IMR-90 (cell line): ENCODE results near the gene C19orf85. TPM values are rescaled to one million over a fixed set of nuclear protein-coding genes. Genes with fewer than 3 reads are reported as not detected.
A peak's percentile ranks its signal among the peaks of the same experiment; 100 is the strongest.

Experiments used
- ATAC-seq: fragments of 200-7000 bp; cut with Tn5 transposase; 2 replicates; pipeline ENCODE4 v1.9.1; 2020; ENCODE audit warnings: low read depth, mild to moderate bottlenecking, moderate library complexity
- BruUV-seq: library from RNA; stranded (reverse); fragments of 400-500 nt; replicated peaks from 2 replicates; lab custom pipeline; 2021; lab: Mats Ljungman, UMichigan
- CTCF ChIA-PET: fragments of 300-600 bp; formaldehyde crosslinking; extraction: SDS; loops from one replicate; lab custom pipeline; 2021; ENCODE audit warnings: antibody characterized with exemption; lab: Yijun Ruan, JAX
- POLR2A ChIA-PET: fragments of 300-600 bp; sonication (Branson Sonifier 250); formaldehyde crosslinking; loops from one replicate; lab custom pipeline; 2022; ENCODE audit warnings: antibody characterized with exemption; ENCODE audit not compliant: unreplicated experiment; lab: Charles Lee
- DNase-seq: peaks from one replicate; pipeline ENCODE4 v3.0.0; 2013
- H2AFZ ChIP-seq: replicated peaks from 2 replicates; pipeline ENCODE3; 2013; ENCODE audit warnings: low read length, mild to moderate bottlenecking; ENCODE audit not compliant: poor library complexity
- H2AK5ac ChIP-seq: 2 replicates; pipeline ENCODE4 v1.6.1; 2013; ENCODE audit warnings: low read depth, low read length, inconsistent platforms
- H2AK9ac ChIP-seq: replicated peaks from 2 replicates; pipeline ENCODE3; 2013; ENCODE audit warnings: mild to moderate bottlenecking, low read depth, low read length, moderate library complexity; ENCODE audit not compliant: poor library complexity
- H2BK120ac ChIP-seq: 2 replicates; pipeline ENCODE4 v1.6.1; 2013; ENCODE audit warnings: low read depth, low read length, inconsistent platforms
- H2BK15ac ChIP-seq: 3 replicates; pipeline ENCODE4 v1.6.1; 2013; ENCODE audit warnings: low read depth, low read length, inconsistent platforms
- H2BK20ac ChIP-seq: 2 replicates; pipeline ENCODE4 v1.6.1; 2013; ENCODE audit warnings: low read depth, mild to moderate bottlenecking, inconsistent platforms, low read length, moderate library complexity
- H2BK5ac ChIP-seq: 2 replicates; pipeline ENCODE4 v1.6.1; 2013; ENCODE audit warnings: mild to moderate bottlenecking, low read depth, low read length, inconsistent platforms; ENCODE audit not compliant: poor library complexity, severe bottlenecking
- H3K14ac ChIP-seq: replicated peaks from 2 replicates; pipeline ENCODE4 v1.6.1; 2013; ENCODE audit warnings: low read depth, low read length, inconsistent platforms
- H3K18ac ChIP-seq: 2 replicates; pipeline ENCODE4 v1.6.1; 2013; ENCODE audit warnings: low read depth, low read length, control low read depth
- H3K23ac ChIP-seq: 2 replicates; pipeline ENCODE4 v1.6.1; 2013; ENCODE audit warnings: low read depth, low read length, inconsistent platforms
- H3K27ac ChIP-seq: 2 replicates; pipeline ENCODE4 v1.5.1; 2013; ENCODE audit warnings: mild to moderate bottlenecking, control low read depth, low read length; ENCODE audit not compliant: insufficient read depth
- H3K27me3 ChIP-seq: 2 replicates; pipeline ENCODE4 v1.6.1; 2013; ENCODE audit warnings: low read length; ENCODE audit not compliant: control insufficient read depth, insufficient read depth
- H3K36me3 ChIP-seq: 2 replicates; pipeline ENCODE4 v1.6.1; 2013; ENCODE audit warnings: low read length, mixed read lengths; ENCODE audit not compliant: control insufficient read depth, insufficient read depth
- H3K4ac ChIP-seq: 2 replicates; pipeline ENCODE4 v1.6.1; 2013; ENCODE audit warnings: low read depth, low read length, inconsistent platforms
- H3K4me1 ChIP-seq: 2 replicates; pipeline ENCODE4 v1.6.1; 2013; ENCODE audit warnings: low read length, mixed read lengths; ENCODE audit not compliant: control insufficient read depth, insufficient read depth
- H3K4me2 ChIP-seq: 2 replicates; pipeline ENCODE4 v1.6.1; 2013; ENCODE audit warnings: low read depth, mild to moderate bottlenecking, control low read depth, low read length, moderate library complexity
- H3K4me3 ChIP-seq: 2 replicates; pipeline ENCODE4 v1.5.1; 2013; ENCODE audit warnings: low read depth, mild to moderate bottlenecking, control low read depth, low read length, moderate library complexity; ENCODE audit not compliant: insufficient read depth
- H3K56ac ChIP-seq: 2 replicates; pipeline ENCODE4 v1.6.1; 2013; ENCODE audit warnings: low read length, inconsistent platforms; ENCODE audit not compliant: insufficient read depth; ENCODE audit errors: extremely low read depth
- H3K79me1 ChIP-seq, 2 experiments: 2 replicates each; pipeline ENCODE4 v1.6.1; 2013; ENCODE audit warnings: low read length in 2 of 2, inconsistent platforms in 1 of 2, low read depth in 1 of 2
- H3K9ac ChIP-seq: 2 replicates; pipeline ENCODE4 v1.6.1; 2013; ENCODE audit warnings: low read depth, low read length, control low read depth
- H3K9me1 ChIP-seq: 2 replicates; pipeline ENCODE4 v1.6.1; 2013; ENCODE audit warnings: low read length, inconsistent platforms; ENCODE audit not compliant: insufficient read depth
- H3K9me3 ChIP-seq: 2 replicates; pipeline ENCODE4 v1.6.1; 2013; ENCODE audit warnings: low read length; ENCODE audit not compliant: control insufficient read depth, insufficient read depth
- H4K20me1 ChIP-seq: 2 replicates; pipeline ENCODE4 v1.6.1; 2013; ENCODE audit warnings: low read length, inconsistent platforms; ENCODE audit not compliant: insufficient read depth
- H4K5ac ChIP-seq: 2 replicates; pipeline ENCODE4 v1.6.1; 2013; ENCODE audit warnings: mild to moderate bottlenecking, low read depth, low read length, control low read depth
- H4K8ac ChIP-seq, 2 experiments: 2 replicates each; pipeline ENCODE4 v1.6.1; 2013; ENCODE audit warnings: low read depth in 2 of 2, low read length in 2 of 2, control low read depth in 1 of 2, inconsistent platforms in 1 of 2
- H4K91ac ChIP-seq: 2 replicates; pipeline ENCODE4 v1.6.1; 2013; ENCODE audit warnings: low read depth, low read length, inconsistent platforms; ENCODE audit not compliant: insufficient read depth
- FOS ChIP-seq: fragments of 150-350 bp; IDR thresholded peaks from 2 replicates; pipeline ENCODE4 v1.6.1; 2016; ENCODE audit warnings: low read depth, low read length
- MAZ ChIP-seq: IDR thresholded peaks from 2 replicates; pipeline ENCODE4 v1.6.1; 2012; ENCODE audit warnings: low read depth, mild to moderate bottlenecking, low read length, improper control_type of control experiment, moderate library complexity, borderline replicate concordance
- MXI1 ChIP-seq: IDR thresholded peaks from 2 replicates; pipeline ENCODE4 v1.6.1; 2012; ENCODE audit warnings: low read depth, mild to moderate bottlenecking, low read length, moderate library complexity, borderline replicate concordance
- NFE2L2 ChIP-seq: fragments of 150-350 bp; IDR thresholded peaks from 2 replicates; pipeline ENCODE4 v1.6.1; 2016; ENCODE audit warnings: low read depth, mild to moderate bottlenecking, low read length
- WGBS, 2 experiments: methylation state at CpG; one replicate each; pipeline versions ENCODE4 v1.1.5 to v1.1.7; 2013; ENCODE audit warnings: missing lambda C conversion rate in 2 of 2; ENCODE audit not compliant: insufficient read length in 1 of 2; ENCODE audit errors: extremely low coverage in 2 of 2; 5-methylcytosine and 5-hydroxymethylcytosine counted together
- dilution Hi-C: fragments of 300-500 bp; cut with HindIII; formaldehyde crosslinking; loops from one replicate; pipeline ENCODE4 v1.14.3; 2018; ENCODE audit warnings: low sequenced_read_pairs; ENCODE audit not compliant: unreplicated experiment
- in situ Hi-C: fragments of 300-500 bp; cut with MboI; formaldehyde crosslinking; loops from 3 replicates; pipeline ENCODE4 v1.14.3; 2019; ENCODE audit warnings: low sequenced_read_pairs, inconsistent platforms, mixed read lengths
- intact Hi-C: fragments of 100-400 bp; cut with micrococcal nuclease; formaldehyde crosslinking; loops from 2 replicates; pipeline ENCODE4 v1.10.0; 2022
- polyA plus RNA-seq, 3 experiments: library from polyadenylated mRNA; depleted of rRNA; stranded (reverse); fragments of >200 nt; gene quantifications; 2 replicates each; pipeline ENCODE4 v1.2.3, GENCODE V29; 2012; ENCODE audit warnings: low replicate concordance in 1 of 3
- total RNA-seq: library from RNA; depleted of rRNA; stranded (reverse); fragments of >200 nt; gene quantifications from 2 replicates; pipeline ENCODE4 v1.2.3, GENCODE V29; 2012

C19orf85 gene
- total and polyA plus RNA-seq, 2 of the 4 experiments (the other 2 are of a cell fraction): not detected

DNA sequence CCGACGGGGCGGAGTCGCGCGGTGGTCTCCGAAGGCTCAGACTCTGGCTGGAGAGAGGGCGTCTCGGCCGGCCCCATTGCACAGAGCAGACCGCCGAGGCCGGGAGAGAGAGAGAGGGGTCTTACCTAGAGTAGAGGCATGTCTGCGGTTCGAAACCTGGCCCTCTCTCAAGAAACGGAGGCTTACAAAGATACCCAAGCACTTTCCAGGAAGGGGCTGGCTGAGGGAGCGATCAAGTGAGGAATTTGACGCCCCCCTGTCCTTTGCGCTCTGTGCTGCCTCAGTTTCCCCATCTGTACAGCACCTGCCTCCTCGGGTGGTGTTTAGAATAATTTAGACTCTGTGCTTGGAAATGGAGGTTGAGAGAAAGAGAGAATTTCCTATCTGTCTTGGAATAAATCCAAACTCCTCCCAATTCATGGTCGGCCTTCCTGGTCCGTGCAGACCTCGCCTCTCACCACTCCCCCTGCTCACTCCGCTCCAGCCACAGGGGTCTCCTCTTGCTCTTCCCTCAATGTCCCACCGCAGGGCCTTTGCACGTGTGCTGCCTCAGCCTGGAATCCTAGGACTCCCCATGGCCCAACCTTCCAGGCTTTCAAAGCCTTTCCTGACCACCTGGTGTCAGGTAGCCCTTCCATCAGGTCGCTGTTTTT, 2.5 kb downstream of the C19orf85 start:
- Histone ChIP-seq H2AK5ac (peak overlapping the region; percentile 55), H4K5ac (peak overlapping the region; percentile 80), H3K56ac (peak overlapping the region; percentile 64; the same call in 1 of the 2 replicates), H2BK5ac (peak overlapping the region; percentile 25), H3K27ac (peak overlapping the region; percentile 66), H2AK9ac (peak overlapping the region; percentile 68), H2BK15ac (no peak overlapping the region), H3K18ac (peak overlapping the region; percentile 14), H3K9me3 (no peaks in the 10 kb centered on the region), H2BK120ac (no peak overlapping the region), H3K9ac (peak overlapping the region; percentile 62), H3K14ac (peak overlapping the region; percentile 65), H3K9me1 (0 out of 2 replicates have a peak, but pooled peaks cover 4% of the 10 kb centered on the region), H2BK20ac (no peak overlapping the region), H3K27me3 (no peaks in the 10 kb centered on the region), H3K79me1 (peaks cover 5 to 24% of the 10 kb centered on the region in 2 experiments; a peak in 3 of 4 replicates), H4K8ac (peak overlapping the region; percentile 96 to 98), H3K4me1 (peaks cover 3% of the 10 kb centered on the region; the same call in 1 of the 2 replicates), H3K4ac (peak overlapping the region; percentile 79), H4K20me1 (peaks cover 4% of the 10 kb centered on the region; the same call in 1 of the 2 replicates), H4K91ac (peak overlapping the region; percentile 71; the same call in 1 of the 2 replicates), H3K23ac (peak overlapping the region; percentile 40; the same call in 1 of the 2 replicates), H3K4me2 (peak overlapping the region; percentile 91), H2AFZ (peak overlapping the region; percentile 94), H3K4me3 (peak overlapping the region; percentile 58), H3K36me3 (no peaks in the 10 kb centered on the region)
- WGBS, 2 experiments: 80% methylated on average over 1 of the region's 27 CpGs; no CpG with 5 or more reads in 1 of the 2 experiments
- CTCF ChIA-PET: interaction anchor here (1.0 kb wide), 2 partner anchors 15 to 42 kb away, joined by 3 to 6 read pairs; partner anchors contain the start of gene ZNF628
- dilution Hi-C loops (no loop called here), in situ Hi-C loops (no loop called here), intact Hi-C loops (loop anchor here (2.0 kb wide), 1 partner anchor 145 kb away; no protein-coding TSS in a partner anchor)
- no TSS peak for BruUV-seq
- no peak for TF ChIP-seq FOS
- no peak for TF ChIP-seq MAZ
- TF ChIP-seq NFE2L2: no peak
- TF ChIP-seq MXI1: no peak
- DNase-seq (peak; percentile 33), ATAC-seq (no peak)
- POLR2A ChIA-PET: no interaction called here
